GM12875 (cell line): ENCODE measurements around the gene PEX14.
"Not testable (repeated sequence)": the region's sequence is repeated elsewhere in the genome, so short reads cannot be mapped to it uniquely, and the experiment has no call there.

Experiments
- H3K4me3 ChIP-seq: one replicate; pipeline ENCODE4 v1.5.1; 2011; ENCODE audit warnings: low read depth, low read length, control low read depth
- TF ChIP-seq, protein P1 (sequence below): IDR thresholded peaks from 2 replicates; pipeline ENCODE4 v1.5.1; 2011; ENCODE audit warnings: low read depth, mild to moderate bottlenecking, control low read depth, inconsistent platforms, low read length, moderate library complexity, borderline replicate concordance; ENCODE audit not compliant: insufficient read depth

PEX14 gene

DNA sequence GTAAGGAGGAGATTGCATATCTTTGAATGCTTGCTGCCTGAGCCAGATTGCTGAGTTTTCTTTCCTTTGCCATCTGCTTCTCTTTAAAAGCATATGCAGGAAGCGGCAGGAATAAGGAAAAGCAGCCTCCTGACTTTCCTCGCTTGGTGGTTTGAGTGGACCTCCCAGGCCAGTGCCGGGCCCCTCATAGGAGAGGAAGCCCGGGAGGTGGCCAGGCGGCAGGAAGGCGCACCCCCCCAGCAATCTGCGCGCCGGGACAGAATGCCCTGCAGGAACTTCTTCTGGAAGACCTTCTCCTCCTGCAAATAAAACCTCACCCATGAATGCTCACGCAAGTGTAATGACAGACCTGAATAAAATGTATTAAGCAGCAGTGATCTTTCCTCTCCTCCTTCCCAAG lies 23.5 kb upstream of the PEX14 start:
- TF ChIP-seq, protein P1, sequence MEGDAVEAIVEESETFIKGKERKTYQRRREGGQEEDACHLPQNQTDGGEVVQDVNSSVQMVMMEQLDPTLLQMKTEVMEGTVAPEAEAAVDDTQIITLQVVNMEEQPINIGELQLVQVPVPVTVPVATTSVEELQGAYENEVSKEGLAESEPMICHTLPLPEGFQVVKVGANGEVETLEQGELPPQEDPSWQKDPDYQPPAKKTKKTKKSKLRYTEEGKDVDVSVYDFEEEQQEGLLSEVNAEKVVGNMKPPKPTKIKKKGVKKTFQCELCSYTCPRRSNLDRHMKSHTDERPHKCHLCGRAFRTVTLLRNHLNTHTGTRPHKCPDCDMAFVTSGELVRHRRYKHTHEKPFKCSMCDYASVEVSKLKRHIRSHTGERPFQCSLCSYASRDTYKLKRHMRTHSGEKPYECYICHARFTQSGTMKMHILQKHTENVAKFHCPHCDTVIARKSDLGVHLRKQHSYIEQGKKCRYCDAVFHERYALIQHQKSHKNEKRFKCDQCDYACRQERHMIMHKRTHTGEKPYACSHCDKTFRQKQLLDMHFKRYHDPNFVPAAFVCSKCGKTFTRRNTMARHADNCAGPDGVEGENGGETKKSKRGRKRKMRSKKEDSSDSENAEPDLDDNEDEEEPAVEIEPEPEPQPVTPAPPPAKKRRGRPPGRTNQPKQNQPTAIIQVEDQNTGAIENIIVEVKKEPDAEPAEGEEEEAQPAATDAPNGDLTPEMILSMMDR: no peak
- H3K4me3 ChIP-seq: no peak overlapping the region

DNA sequence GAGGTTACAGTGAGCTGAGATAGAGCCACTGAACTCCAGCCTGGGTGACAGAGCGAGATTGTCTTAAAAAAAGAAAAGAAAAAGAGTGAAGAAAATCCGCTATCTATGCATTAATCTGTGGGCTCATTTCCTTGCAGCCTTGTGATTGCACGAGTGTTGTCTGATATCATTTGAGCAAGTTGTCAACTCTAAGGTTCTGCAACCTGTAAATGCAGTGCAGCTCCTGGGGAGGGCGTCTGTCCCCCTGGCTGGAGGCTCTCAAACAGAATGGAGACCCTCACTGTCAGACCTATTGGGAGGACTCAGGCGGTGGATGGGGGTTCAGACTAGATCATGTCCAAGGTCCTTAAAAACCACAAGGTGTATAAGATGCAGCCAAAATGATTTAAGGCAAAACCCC lies 18.7 kb upstream of the PEX14 start:
- TF ChIP-seq, protein P1: no peak
- no peak overlapping the region for H3K4me3 ChIP-seq

DNA sequence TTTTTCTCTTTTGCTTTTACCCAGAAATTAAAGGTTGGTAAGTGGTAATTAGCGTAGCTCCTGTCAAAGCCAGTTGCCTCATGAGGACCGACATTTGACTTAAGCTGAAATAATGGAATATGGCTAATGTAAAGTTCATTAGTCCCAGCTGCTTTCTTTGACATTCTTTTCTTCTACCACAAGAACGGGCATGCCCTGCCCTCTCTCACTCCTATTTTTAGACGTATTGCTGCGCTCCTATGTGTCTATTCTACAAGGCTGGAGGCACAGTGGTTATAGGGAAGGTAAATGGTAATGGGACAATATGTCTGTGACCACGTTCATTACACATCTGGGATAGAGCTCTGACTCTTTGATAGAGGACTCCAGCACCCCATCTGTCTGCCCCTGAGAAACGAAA lies 18.1 kb upstream of the PEX14 start:
- H3K4me3 ChIP-seq: no peak overlapping the region
- TF ChIP-seq, protein P1: no peak

DNA sequence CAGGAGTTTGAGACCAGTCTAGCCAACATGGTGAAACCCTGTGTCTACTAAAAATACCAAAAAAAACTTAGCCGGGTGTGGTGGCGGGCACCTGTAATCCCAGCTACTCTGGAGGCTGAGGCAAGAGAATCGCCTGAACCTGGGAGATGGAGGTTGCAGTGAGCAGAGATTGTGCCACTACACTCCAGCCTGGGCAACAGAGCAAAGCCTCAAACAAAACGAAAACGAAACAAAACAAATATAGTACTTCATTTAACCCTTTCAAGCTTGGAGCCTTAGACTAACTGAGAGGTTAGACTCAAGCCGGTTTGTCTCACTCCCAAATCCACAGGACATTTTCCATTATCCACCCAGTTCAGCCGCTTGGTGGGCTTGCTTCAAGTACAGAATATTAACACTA lies 17.3 kb upstream of the PEX14 start:
- H3K4me3 ChIP-seq: not testable (repeated sequence)

DNA sequence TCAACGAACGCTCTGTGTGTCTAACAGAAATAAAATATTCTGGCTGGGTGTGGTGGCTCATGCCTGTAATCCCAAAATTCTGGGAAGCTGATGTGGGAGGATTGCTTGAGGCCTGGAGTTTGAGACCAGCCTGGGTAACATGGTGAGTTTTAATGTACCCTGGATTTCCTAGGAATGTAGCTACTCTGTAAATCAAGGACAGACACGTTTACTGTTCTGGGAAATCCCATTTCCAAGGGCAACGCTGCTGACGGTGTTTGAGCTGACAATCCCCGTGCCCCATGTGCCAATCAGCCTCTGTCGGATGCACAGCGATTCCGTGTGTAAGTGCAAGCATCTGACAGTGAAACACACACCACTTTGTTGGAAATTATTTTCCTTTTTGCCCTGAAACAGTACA lies 16.9 kb upstream of the PEX14 start:
- H3K4me3 ChIP-seq: no peak overlapping the region
- TF ChIP-seq, protein P1: no peak

DNA sequence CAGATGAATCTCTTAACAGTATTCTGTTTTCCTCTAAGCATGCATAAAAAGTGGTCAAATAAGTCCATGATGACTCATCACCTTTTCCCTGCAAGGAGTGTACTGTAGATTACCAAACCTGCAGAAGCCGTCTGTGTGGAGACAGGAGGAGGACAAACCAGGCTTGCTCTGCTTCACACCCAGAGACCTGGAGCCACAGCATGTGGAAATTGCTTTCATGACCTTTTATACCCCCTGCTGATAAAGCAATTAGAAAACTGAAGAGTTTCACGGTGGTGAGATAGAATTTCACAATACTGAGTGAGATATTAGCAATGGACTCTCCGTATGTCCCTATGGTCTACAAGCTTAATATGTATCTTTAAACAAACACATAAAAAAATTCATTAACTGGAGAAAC lies 15.6 kb upstream of the PEX14 start:
- H3K4me3 ChIP-seq: no peak overlapping the region
- TF ChIP-seq, protein P1: no peak

DNA sequence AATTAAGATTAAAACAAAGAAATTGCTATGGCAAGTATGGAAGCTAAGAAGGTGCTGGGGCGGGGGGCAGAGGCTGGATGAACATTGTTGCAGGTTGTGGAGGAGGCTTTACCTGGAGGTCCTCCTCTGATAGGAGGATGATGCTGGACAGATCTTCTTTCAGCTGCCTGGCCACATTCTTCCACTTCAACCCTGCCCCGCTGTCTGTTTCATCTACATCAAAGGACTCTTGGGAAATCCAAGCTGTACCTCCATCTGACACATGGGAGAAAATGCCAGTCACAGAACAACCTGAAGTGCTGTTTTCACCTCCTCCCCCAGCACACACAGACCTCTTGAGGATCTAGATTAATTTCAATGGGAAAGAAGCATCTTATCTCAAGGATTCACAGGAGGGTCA lies 7.7 kb upstream of the PEX14 start:
- no peak overlapping the region for H3K4me3 ChIP-seq
- TF ChIP-seq, protein P1: no peak

DNA sequence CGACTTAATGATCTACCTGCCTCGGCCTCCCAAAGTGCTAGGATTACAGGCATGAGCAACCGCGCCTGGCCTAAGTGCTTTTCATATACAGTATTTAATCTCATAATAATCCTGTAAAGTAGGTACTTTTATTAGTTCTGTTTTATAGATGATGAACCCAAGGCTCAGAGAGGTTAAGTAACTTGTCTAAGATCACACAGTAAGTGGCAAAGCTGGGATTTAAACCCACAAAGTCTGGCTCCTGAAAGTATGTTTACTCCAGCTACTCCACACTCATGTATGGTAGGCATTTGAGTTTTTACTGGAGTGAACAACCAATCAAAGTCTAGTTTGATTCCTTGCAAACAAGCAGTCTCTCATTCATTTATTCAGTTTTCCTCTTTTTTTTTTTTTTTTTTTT lies 4.7 kb upstream of the PEX14 start:
- no peak overlapping the region for H3K4me3 ChIP-seq
- TF ChIP-seq, protein P1: no peak
